Measurements from ENCODE around the gene KCNJ18. TPM values are rescaled to one million over a fixed set of nuclear protein-coding genes. Genes with fewer than 3 reads are reported as not detected.
"Not testable (repeated sequence)": the region's sequence is repeated elsewhere in the genome, so short reads cannot be mapped to it uniquely, and the experiment has no call there.

Gene KCNJ18
- total RNA-seq, 1 experiment from 2014 or later = not detected

DNA sequence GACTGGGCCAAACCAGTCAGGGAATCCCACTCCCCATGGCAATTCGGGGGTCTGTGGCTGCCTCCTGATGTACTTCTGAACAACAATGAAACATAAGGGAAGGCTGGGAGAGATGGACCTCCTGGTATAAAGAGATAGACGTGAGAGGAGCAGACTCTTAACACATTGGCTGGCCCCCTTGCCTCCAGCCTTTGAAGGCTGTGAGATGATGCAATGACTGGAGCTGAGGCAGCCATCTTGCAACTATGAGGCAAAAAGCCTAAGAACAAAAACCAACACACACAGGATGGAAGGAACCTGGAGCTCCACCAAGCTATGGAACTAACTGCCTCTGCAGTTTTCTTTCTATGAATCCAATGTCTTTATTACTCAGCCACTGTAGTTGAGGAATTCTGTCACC is 58.8 kb downstream of the KCNJ18 start:
- not testable (repeated sequence) for DNase-seq (ENCODE audit: low read depth)

Measured in HT1080 (cell line).